Measurements from ENCODE around the gene ECSIT. TPM values are rescaled to one million over a fixed set of nuclear protein-coding genes. Genes with fewer than 3 reads are reported as not detected.

Gene ECSIT
- total RNA-seq, 1 experiment from 2014 or later = 29.5 TPM

GRCh38 chr19:11539495-11540365 is 10.8 kb upstream of the ECSIT start:
- no peak for DNase-seq (ENCODE audit: low read depth in 1 of 2, low spot score in 2 of 2)
- Histone ChIP-seq H3K4me1 (replicated peaks) (peaks cover 38% of the 10 kb centered on the region), H3K27me3 (replicated peaks) (no peaks in the 10 kb centered on the region), H3K9me3 (replicated peaks) (no peaks in the 10 kb centered on the region), H3K4me3 (peak overlapping the region; percentile 29), H3K36me3 (no peaks in the 10 kb centered on the region), H3K27ac (no peak overlapping the region)

GRCh38 chr19:11538232-11539036 is 9.5 kb upstream of the ECSIT start, which contains the start of gene CNN1:
TSS of gene CNN1 (plus strand) at chr19:11538851. CDS start at chr19:11538928, 77 bp downstream.
- no peaks in the 10 kb centered on the region for H3K36me3 ChIP-seq

GRCh38 chr19:11535792-11536595 is 7.1 kb upstream of the ECSIT start:
- peak overlapping the region; percentile 33 for H3K4me3 ChIP-seq
- H3K9me3 ChIP-seq (replicated peaks) = no peaks in the 10 kb centered on the region
- DNase-seq (ENCODE audit: low read depth in 1 of 2, low spot score in 2 of 2) = peak; percentile 92 to 97
- peak overlapping the region; percentile 84 for H3K27ac ChIP-seq
- H3K27me3 ChIP-seq (replicated peaks) = no peaks in the 10 kb centered on the region
- H3K36me3 ChIP-seq = no peaks in the 10 kb centered on the region
- H3K4me1 ChIP-seq (replicated peaks) = peaks cover 62% of the 10 kb centered on the region

More at GRCh38 chr19:11538232-11539036, 9.5 kb upstream of the ECSIT start, which contains the start of gene CNN1:
- DNase-seq (ENCODE audit: low read depth in 1 of 2, low spot score in 2 of 2) = peak; percentile 74 to 76
- Histone ChIP-seq H3K4me3 (peak within 1 kb of the TSS; percentile 29), H3K4me1 (replicated peaks) (peaks cover 40% of the 10 kb centered on the region), H3K27ac (peak within 1 kb of the TSS; percentile 33), H3K27me3 (replicated peaks) (no peaks in the 10 kb centered on the region), H3K9me3 (replicated peaks) (no peaks in the 10 kb centered on the region)

- Histone ChIP-seq H3K27me3 (replicated peaks) (no peaks in the 10 kb centered on the region), H3K36me3 (no peaks in the 10 kb centered on the region), H3K27ac (no peak overlapping the region), H3K9me3 (replicated peaks) (no peaks in the 10 kb centered on the region), H3K4me1 (replicated peaks) (peaks cover 60% of the 10 kb centered on the region), H3K4me3 (no peak overlapping the region)
- no peak for DNase-seq (ENCODE audit: low read depth in 1 of 2, low spot score in 2 of 2)
Observed at GRCh38 chr19:11534948-11535347, 6.0 kb upstream of the ECSIT start.

GRCh38 chr19:11534538-11534937 is 5.6 kb upstream of the ECSIT start:
- no peak for DNase-seq (ENCODE audit: low read depth in 1 of 2, low spot score in 2 of 2)
- Histone ChIP-seq H3K4me1 (replicated peaks) (peaks cover 58% of the 10 kb centered on the region), H3K4me3 (no peak overlapping the region), H3K27me3 (replicated peaks) (no peaks in the 10 kb centered on the region), H3K36me3 (no peaks in the 10 kb centered on the region), H3K9me3 (replicated peaks) (no peaks in the 10 kb centered on the region), H3K27ac (no peak overlapping the region)

GRCh38 chr19:11530432-11530831 is 1.5 kb upstream of the ECSIT start:
- no peak for DNase-seq (ENCODE audit: low read depth in 1 of 2, low spot score in 2 of 2)
- Histone ChIP-seq H3K27ac (no peak overlapping the region), H3K9me3 (replicated peaks) (no peaks in the 10 kb centered on the region), H3K36me3 (no peaks in the 10 kb centered on the region; the same call in 1 of the 2 replicates), H3K27me3 (replicated peaks) (no peaks in the 10 kb centered on the region), H3K4me1 (replicated peaks) (peaks cover 41% of the 10 kb centered on the region), H3K4me3 (no peak overlapping the region)

- H3K36me3 ChIP-seq = peaks cover 10% of the 10 kb centered on the region
- no peak for DNase-seq (ENCODE audit: low read depth in 1 of 2, low spot score in 2 of 2)
- no peaks in the 10 kb centered on the region for H3K4me1 ChIP-seq (replicated peaks)
- H3K27ac ChIP-seq = no peak overlapping the region
- H3K27me3 ChIP-seq (replicated peaks) = no peaks in the 10 kb centered on the region
- no peaks in the 10 kb centered on the region for H3K9me3 ChIP-seq (replicated peaks)
- H3K4me3 ChIP-seq = no peak overlapping the region
Observed at GRCh38 chr19:11519138-11519537, 9.8 kb downstream of the ECSIT start.

- no peaks in the 10 kb centered on the region for H3K4me1 ChIP-seq (replicated peaks)
- H3K36me3 ChIP-seq = peaks cover 10% of the 10 kb centered on the region
- no peaks in the 10 kb centered on the region for H3K27me3 ChIP-seq (replicated peaks)
- no peaks in the 10 kb centered on the region for H3K9me3 ChIP-seq (replicated peaks)
- DNase-seq (ENCODE audit: low read depth in 1 of 2, low spot score in 2 of 2) = no peak
- no peak overlapping the region for H3K4me3 ChIP-seq
- no peak overlapping the region for H3K27ac ChIP-seq
Observed at GRCh38 chr19:11513946-11514345, 15.0 kb downstream of the ECSIT start.

- no peak for DNase-seq (ENCODE audit: low read depth in 1 of 2, low spot score in 2 of 2)
- Histone ChIP-seq H3K27ac (no peak overlapping the region), H3K36me3 (peaks cover 4% of the 10 kb centered on the region; the same call in 1 of the 2 replicates), H3K27me3 (replicated peaks) (no peaks in the 10 kb centered on the region), H3K4me1 (replicated peaks) (peaks cover 6% of the 10 kb centered on the region), H3K9me3 (replicated peaks) (no peaks in the 10 kb centered on the region), H3K4me3 (no peak overlapping the region)
Observed at GRCh38 chr19:11510444-11510843, 18.5 kb downstream of the ECSIT start.

- Histone ChIP-seq H3K36me3 (peaks cover 7% of the 10 kb centered on the region; the same call in 1 of the 2 replicates), H3K27ac (no peak overlapping the region), H3K4me1 (replicated peaks) (peaks cover 11% of the 10 kb centered on the region), H3K9me3 (replicated peaks) (no peaks in the 10 kb centered on the region), H3K27me3 (replicated peaks) (no peaks in the 10 kb centered on the region), H3K4me3 (no peak overlapping the region)
- DNase-seq (ENCODE audit: low read depth in 1 of 2, low spot score in 2 of 2) = no peak
Observed at GRCh38 chr19:11507370-11508078, 21.4 kb downstream of the ECSIT start.

GRCh38 chr19:11506967-11507366 is 22.0 kb downstream of the ECSIT start:
- Histone ChIP-seq H3K9me3 (replicated peaks) (no peaks in the 10 kb centered on the region), H3K4me1 (replicated peaks) (peaks cover 11% of the 10 kb centered on the region), H3K36me3 (peaks cover 7% of the 10 kb centered on the region; the same call in 1 of the 2 replicates), H3K27me3 (replicated peaks) (no peaks in the 10 kb centered on the region), H3K4me3 (no peak overlapping the region), H3K27ac (no peak overlapping the region)
- DNase-seq (ENCODE audit: low read depth in 1 of 2, low spot score in 2 of 2) = no peak

- peak overlapping the region; percentile 77 for H3K4me3 ChIP-seq
- no peaks in the 10 kb centered on the region for H3K27me3 ChIP-seq (replicated peaks)
- 0 out of 2 replicates have a peak, but pooled peaks cover 7% of the 10 kb centered on the region for H3K36me3 ChIP-seq
- H3K27ac ChIP-seq = peak overlapping the region; percentile 78
- peaks cover 11% of the 10 kb centered on the region for H3K4me1 ChIP-seq (replicated peaks)
- H3K9me3 ChIP-seq (replicated peaks) = no peaks in the 10 kb centered on the region
- no peak for DNase-seq (ENCODE audit: low read depth in 1 of 2, low spot score in 2 of 2)
Observed at GRCh38 chr19:11506101-11506555, 22.8 kb downstream of the ECSIT start.
